ENCODE results near the gene DUSP6.
"Not testable (repeated sequence)": the region's sequence is repeated elsewhere in the genome, so short reads cannot be mapped to it uniquely, and the experiment has no call there.

DUSP6 gene

GRCh38 chr12:89337136-89337535, 15.2 kb downstream of the DUSP6 start:
- not testable (repeated sequence) for H3K4me3 ChIP-seq (ENCODE audit: low read depth, low read length); DNase-seq (ENCODE audit: low read depth)

GRCh38 chr12:89335452-89336244, 16.7 kb downstream of the DUSP6 start:
- no peak overlapping the region for H3K4me3 ChIP-seq (ENCODE audit: low read depth, low read length)
- DNase-seq (ENCODE audit: low read depth), result no peak

GRCh38 chr12:89334548-89335169, 17.6 kb downstream of the DUSP6 start:
- H3K4me3 ChIP-seq (ENCODE audit: low read depth, low read length), result no peak overlapping the region
- DNase-seq (ENCODE audit: low read depth), result no peak

GRCh38 chr12:89333564-89334252, 18.6 kb downstream of the DUSP6 start:
- no peak overlapping the region for H3K4me3 ChIP-seq (ENCODE audit: low read depth, low read length)
- no peak for DNase-seq (ENCODE audit: low read depth)

DNA sequence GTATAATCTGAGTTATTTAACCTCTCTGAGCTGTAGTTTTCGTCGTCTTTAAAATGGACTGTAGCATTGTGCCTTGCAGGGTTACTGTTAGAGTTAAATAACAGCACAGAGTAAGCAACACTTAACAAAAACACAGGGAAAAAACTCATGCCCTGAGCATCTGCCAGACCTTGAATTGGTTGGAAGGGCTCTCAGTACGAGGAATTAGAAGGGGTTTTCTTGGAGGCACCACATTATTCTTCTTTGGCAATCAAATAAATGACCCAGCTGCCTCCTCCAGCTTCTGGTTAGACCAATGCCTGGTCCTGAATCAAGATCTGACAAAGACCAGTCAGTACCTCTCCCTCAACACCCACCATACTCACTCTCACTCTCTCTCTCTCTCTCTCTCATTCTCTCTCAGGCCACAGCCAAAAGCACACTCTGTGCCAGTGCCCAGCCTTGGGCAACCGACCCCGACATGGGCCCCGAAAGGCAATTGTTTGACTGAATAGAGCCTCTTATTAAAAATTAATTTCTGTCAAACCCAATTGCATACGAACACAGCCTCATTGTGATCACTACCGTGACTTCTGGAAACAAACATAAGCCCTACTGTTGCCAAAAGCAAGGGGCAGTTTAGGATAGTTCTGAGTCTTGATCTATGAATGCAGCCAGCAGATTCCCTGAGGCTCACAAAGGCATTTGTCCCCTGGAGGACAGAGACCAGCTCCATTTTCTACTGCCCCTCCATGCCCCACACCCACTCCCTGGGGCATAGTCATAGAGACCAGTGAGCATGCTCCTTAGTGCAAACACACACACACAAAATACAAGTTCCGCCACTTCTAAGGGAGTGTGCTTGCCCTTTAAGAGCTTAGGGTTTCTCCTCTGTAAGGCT, 23.9 kb downstream of the DUSP6 start:
- H3K4me3 ChIP-seq (ENCODE audit: low read depth, low read length), result no peak overlapping the region
- no peak for DNase-seq (ENCODE audit: low read depth)

GRCh38 chr12:89327486-89328094, 24.7 kb downstream of the DUSP6 start:
- no peak for DNase-seq (ENCODE audit: low read depth)
- no peak overlapping the region for H3K4me3 ChIP-seq (ENCODE audit: low read depth, low read length)

GRCh38 chr12:89326239-89327040, 25.9 kb downstream of the DUSP6 start:
- no peak overlapping the region for H3K4me3 ChIP-seq (ENCODE audit: low read depth, low read length)
- no peak for DNase-seq (ENCODE audit: low read depth)

- no peak overlapping the region for H3K4me3 ChIP-seq (ENCODE audit: low read depth, low read length)
- DNase-seq (ENCODE audit: low read depth), result no peak
Observed at GRCh38 chr12:89325495-89325894, 26.8 kb downstream of the DUSP6 start.

DNA sequence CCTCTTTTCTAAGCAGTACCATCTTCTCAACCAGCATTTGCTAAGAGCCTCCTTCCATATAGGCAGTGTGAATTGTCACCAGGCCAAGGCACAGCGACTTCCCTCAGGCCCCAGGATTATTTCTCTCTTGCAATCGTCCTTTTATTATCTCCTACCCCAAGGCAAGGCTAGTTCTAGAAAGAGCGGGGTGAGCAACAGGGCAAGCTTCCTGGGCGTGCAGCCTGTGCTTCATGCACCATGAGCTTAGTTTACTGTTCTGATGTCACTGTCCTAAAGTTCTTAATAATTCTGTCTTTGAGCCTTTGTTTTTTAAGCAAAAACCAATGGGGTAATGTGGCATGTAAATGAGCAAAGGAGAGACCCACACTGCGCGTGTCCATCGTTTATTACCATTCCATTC, 27.9 kb downstream of the DUSP6 start:
- no peak for DNase-seq (ENCODE audit: low read depth)
- no peak overlapping the region for H3K4me3 ChIP-seq (ENCODE audit: low read depth, low read length)

DNA sequence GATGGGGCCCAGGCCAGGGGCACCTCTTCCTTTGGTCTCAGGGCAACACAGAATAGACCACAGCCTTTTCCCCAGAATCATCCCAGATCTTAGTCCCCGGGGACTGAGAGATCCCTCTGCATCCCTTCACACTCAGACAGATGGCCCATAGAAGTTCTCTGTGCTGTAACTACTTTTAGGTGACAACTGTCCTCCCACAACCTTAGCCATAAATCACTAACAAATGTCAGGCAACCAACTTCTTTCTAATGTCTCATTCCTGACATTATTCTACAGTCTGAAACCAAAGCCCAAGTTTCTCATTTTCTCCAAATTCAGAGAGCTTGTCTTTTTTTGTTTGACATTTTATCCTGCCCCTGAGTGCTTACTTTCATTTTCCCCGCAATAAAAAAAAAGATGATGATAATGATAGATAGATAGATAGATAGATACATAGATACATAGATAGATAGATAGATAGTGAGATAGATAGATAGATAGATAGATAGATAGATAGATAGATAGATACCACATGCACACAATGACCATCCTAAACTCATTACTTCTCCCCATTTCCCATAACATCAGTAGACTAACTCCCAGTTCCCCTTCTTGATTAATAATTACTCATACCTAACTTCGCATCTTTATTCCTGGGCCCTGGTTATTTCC, 28.6 kb downstream of the DUSP6 start:
- no peak overlapping the region for H3K4me3 ChIP-seq (ENCODE audit: low read depth, low read length)
- no peak for DNase-seq (ENCODE audit: low read depth)

DNA sequence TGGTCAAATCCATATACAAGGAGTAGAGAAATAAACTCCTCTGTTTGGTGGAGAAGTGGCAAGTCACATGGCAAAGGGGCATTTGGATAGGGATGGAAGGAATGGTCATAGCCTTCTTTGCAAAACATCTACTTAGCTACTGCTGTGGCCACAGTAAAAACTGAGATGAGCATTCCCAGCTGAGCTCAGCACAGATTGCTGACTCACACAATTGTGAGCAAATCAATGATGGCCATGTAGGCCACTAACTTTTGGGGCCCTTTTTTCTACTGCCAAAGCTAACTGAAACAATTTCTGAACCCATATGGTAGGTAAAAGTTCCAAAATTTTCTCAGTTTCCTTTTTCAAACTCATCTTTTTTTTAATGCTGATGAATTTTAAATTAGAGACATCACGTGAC, 31.6 kb downstream of the DUSP6 start:
- DNase-seq (ENCODE audit: low read depth), result no peak
- no peak overlapping the region for H3K4me3 ChIP-seq (ENCODE audit: low read depth, low read length)

- no peak overlapping the region for H3K4me3 ChIP-seq (ENCODE audit: low read depth, low read length)
- DNase-seq (ENCODE audit: low read depth), result no peak
Observed at GRCh38 chr12:89319606-89320005, 32.7 kb downstream of the DUSP6 start.

GRCh38 chr12:89319122-89319521, 33.2 kb downstream of the DUSP6 start:
- DNase-seq (ENCODE audit: low read depth), result peak; percentile 51
- H3K4me3 ChIP-seq (ENCODE audit: low read depth, low read length), result no peak overlapping the region

DNA sequence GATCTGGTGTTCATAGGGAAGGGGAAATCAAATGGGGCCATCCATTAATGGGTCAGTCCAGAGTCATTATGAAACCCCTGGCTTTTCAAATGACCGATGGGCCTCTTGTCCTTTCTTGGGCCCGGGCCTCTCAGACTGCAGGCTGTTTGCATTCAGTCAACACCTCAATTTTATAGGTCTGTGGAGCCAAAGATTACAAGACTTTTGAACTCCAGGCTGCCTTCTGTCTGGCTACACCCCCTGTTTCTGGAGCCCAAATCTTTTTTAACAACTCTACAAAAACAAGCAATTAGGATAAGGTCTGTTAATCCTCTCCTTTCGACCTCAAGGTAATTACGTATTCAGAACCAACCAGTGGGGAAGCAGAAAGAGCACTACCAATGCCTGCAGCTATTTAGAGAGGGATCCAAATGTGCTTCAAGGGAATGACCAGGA, 35.6 kb downstream of the DUSP6 start:
- DNase-seq (ENCODE audit: low read depth), result no peak
- H3K4me3 ChIP-seq (ENCODE audit: low read depth, low read length), result no peak overlapping the region

GRCh38 chr12:89314060-89314761, 38.1 kb downstream of the DUSP6 start:
- no peak for DNase-seq (ENCODE audit: low read depth)
- no peak overlapping the region for H3K4me3 ChIP-seq (ENCODE audit: low read depth, low read length)

- H3K4me3 ChIP-seq (ENCODE audit: low read depth, low read length), result no peak overlapping the region
- no peak for DNase-seq (ENCODE audit: low read depth)
Observed at GRCh38 chr12:89311703-89312293, 40.5 kb downstream of the DUSP6 start.

DNA sequence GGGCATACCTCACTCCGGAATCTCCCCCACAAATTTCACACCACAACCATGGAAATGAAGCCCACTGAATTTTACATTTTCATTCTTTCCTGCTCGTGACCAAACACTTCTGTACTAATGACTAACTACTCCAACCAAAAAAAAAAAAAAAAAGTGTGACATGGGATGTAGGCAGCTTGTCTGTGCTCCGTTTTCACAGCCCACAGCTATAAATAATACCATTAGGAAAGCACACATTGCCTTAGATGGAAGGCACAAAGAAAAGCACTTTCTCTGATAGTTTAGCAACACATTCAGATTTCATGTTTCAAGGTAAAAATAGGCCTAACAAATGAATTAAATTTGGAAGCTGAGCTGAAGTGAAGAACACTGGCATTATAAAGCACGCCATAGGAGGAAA, 42.5 kb downstream of the DUSP6 start:
- no peak overlapping the region for H3K4me3 ChIP-seq (ENCODE audit: low read depth, low read length)
- DNase-seq (ENCODE audit: low read depth), result no peak
